A549 (cell line): Measurements from ENCODE around the gene PLCB3. TPM values are rescaled to one million over a fixed set of nuclear protein-coding genes. Genes with fewer than 3 reads are reported as not detected.

ENCODE experiments used
- ATAC-seq, 2 experiments: fragments of 200-7000 bp in 1 of 2; fragments of >200 bp in 1 of 2; cut with Nextera tagmentation in 1 of 2; cut with Tn5 transposase in 1 of 2; 3 replicates each; pipeline versions ENCODE4 v1.8.0 to v1.9.1; 2018 to 2020; ENCODE audit warnings: mild to moderate bottlenecking in 1 of 2, moderate library complexity in 1 of 2
- CTCF ChIA-PET: fragments of 300-600 bp; sonication (Branson Sonifier 250); formaldehyde crosslinking; extraction: SDS; loops from one replicate; lab custom pipeline; 2021; ENCODE audit warnings: antibody characterized with exemption, inconsistent platforms; lab: Yijun Ruan, JAX
- POLR2A ChIA-PET: fragments of 350-600 bp; formaldehyde crosslinking; extraction: SDS; loops from one replicate; lab custom pipeline; 2021; ENCODE audit warnings: antibody characterized with exemption, inconsistent platforms; lab: Yijun Ruan, JAX
- DNase-seq, 2 experiments: peaks; one replicate each; pipeline versions ENCODE4 v3.0.0 to v3.0.0-alpha.2; 2011 to 2016; ENCODE audit warnings: low read depth in 1 of 2, low spot score in 1 of 2
- FAIRE-seq: peaks from 2 replicates; lab custom pipeline; 2011; peaks lifted over from hg19 to GRCh38; lab: Jason Lieb, UNC
- H3K27ac ChIP-seq, 2 experiments: fragments of >200 bp; sonication (Bioruptor Twin); formaldehyde crosslinking; 3 replicates each; pipeline ENCODE4 v1.5.1; 2016 to 2017
- H3K4me1 ChIP-seq: fragments of >200 bp; sonication (Bioruptor Twin); formaldehyde crosslinking; 3 replicates; pipeline ENCODE4 v1.6.1; 2016
- H3K4me2 ChIP-seq: fragments of >200 bp; sonication (Bioruptor Twin); formaldehyde crosslinking; 3 replicates; pipeline ENCODE4 v1.6.1; 2016
- H3K4me3 ChIP-seq: fragments of >200 bp; sonication (Bioruptor Twin); formaldehyde crosslinking; 3 replicates; pipeline ENCODE4 v1.5.1; 2016
- H3K9me3 ChIP-seq: fragments of >200 bp; sonication (Bioruptor Twin); formaldehyde crosslinking; 3 replicates; pipeline ENCODE4 v1.6.1; 2016
- E2F6 ChIP-seq: IDR thresholded peaks from 2 replicates; pipeline ENCODE4 v1.6.1; 2012; ENCODE audit warnings: low read depth, borderline replicate concordance
- EHF ChIP-seq: fragments of 250-450 bp; sonication (Bioruptor Pico); IDR thresholded peaks from 2 replicates; pipeline ENCODE4 v1.5.0; 2020; ENCODE audit warnings: mild to moderate bottlenecking
- FOSL2 ChIP-seq, 2 experiments: fragments of 450-650 bp in 1 of 2; fragments of >200 bp in 1 of 2; sonication (Bioruptor Twin) in 1 of 2; formaldehyde crosslinking; IDR thresholded peaks; 2 replicates each; pipeline versions ENCODE4 v1.5.0 to v1.6.1; 2016 to 2020; ENCODE audit warnings: mild to moderate bottlenecking in 1 of 2, moderate library complexity in 1 of 2
- FOXS1 ChIP-seq: fragments of 250-450 bp; sonication (Bioruptor Pico); IDR thresholded peaks from 2 replicates; pipeline ENCODE4 v1.5.0; 2020; ENCODE audit warnings: mild to moderate bottlenecking, moderate library complexity
- GATA3 ChIP-seq: IDR thresholded peaks from 2 replicates; pipeline ENCODE4 v1.6.1; 2012; ENCODE audit warnings: borderline replicate concordance
- JUN ChIP-seq, 2 experiments: fragments of >200 bp; sonication (Bioruptor Twin); formaldehyde crosslinking; IDR thresholded peaks; 2 replicates in 1 of 2; 3 replicates in 1 of 2; pipeline ENCODE4 v1.6.1; 2016 to 2017
- KDM1A ChIP-seq: fragments of 200-600 bp; sonication (generic); IDR thresholded peaks from 2 replicates; pipeline ENCODE4 v1.6.1; 2016; ENCODE audit warnings: low read depth, mild to moderate bottlenecking
- KDM5A ChIP-seq: fragments of 200-600 bp; sonication (generic); IDR thresholded peaks from 2 replicates; pipeline ENCODE4 v1.6.1; 2016; ENCODE audit warnings: antibody characterized with exemption, mild to moderate bottlenecking
- MAFK ChIP-seq: fragments of 450-650 bp; IDR thresholded peaks from 2 replicates; pipeline ENCODE4 v1.6.1; 2014; ENCODE audit not compliant: partially characterized antibody
- PHF8 ChIP-seq: fragments of 200-600 bp; sonication (generic); IDR thresholded peaks from 2 replicates; pipeline ENCODE4 v1.6.1; 2016; ENCODE audit warnings: low read depth, mild to moderate bottlenecking, antibody characterized with exemption, moderate library complexity, borderline replicate concordance
- POLR2A ChIP-seq: IDR thresholded peaks from 2 replicates; pipeline ENCODE4 v1.6.1; 2012; ENCODE audit warnings: mild to moderate bottlenecking, low read length
- RCOR1 ChIP-seq: fragments of 150-350 bp; IDR thresholded peaks from 2 replicates; pipeline ENCODE4 v1.6.1; 2014; ENCODE audit warnings: antibody characterized with exemption, low read length, low read depth
- TP53 ChIP-seq: fragments of 250-450 bp; sonication (Bioruptor Pico); IDR thresholded peaks from 2 replicates; pipeline ENCODE4 v1.5.0; 2021; ENCODE audit warnings: mild to moderate bottlenecking, moderate library complexity
- WGBS: methylation state at CpG from one replicate; pipeline ENCODE4 v1.1.6; 2017; ENCODE audit errors: missing lambda C conversion rate; 5-methylcytosine and 5-hydroxymethylcytosine counted together
- polyA plus RNA-seq, 4 experiments: library from polyadenylated mRNA; depleted of rRNA in 3 of 4; stranded (reverse); fragments of >200 nt; fragmentation: RNase III in 1 of 4; extraction: RNeasy Plus Mini Kit Qiagen cat#74134 plus additional on column Dnase treatment in 1 of 4; gene quantifications; 2 replicates in 3 of 4; 3 replicates in 1 of 4; pipeline ENCODE4 v1.2.3, GENCODE V29; 2011 to 2017
- TF ChIP-seq, protein P1 (sequence below): fragments of >200 bp; sonication (Bioruptor Twin); formaldehyde crosslinking; IDR thresholded peaks from 2 replicates; pipeline ENCODE4 v1.6.1; 2016
- TF ChIP-seq, protein P2 (sequence below): IDR thresholded peaks from 2 replicates; pipeline ENCODE4 v1.6.1; 2012

The PLCB3 gene
- polyA plus RNA-seq, 2 of the 4 experiments (the other 2 are of a cell fraction) = 8.8 to 21.2 TPM

GRCh38 chr11:64222651-64223000 lies 28.7 kb upstream of the PLCB3 start:
- no peak overlapping the region for H3K4me3 ChIP-seq
- FAIRE-seq (no peak), DNase-seq (no peak), ATAC-seq (no peak)
- POLR2A ChIA-PET = no interaction called here
- H3K4me2 ChIP-seq = no peak overlapping the region
- 88% methylated on average over 9 of the region's 9 CpGs for WGBS
- CTCF ChIA-PET = interaction anchor here (1.0 to 19.9 kb wide), 5 partner anchors 19 to 181 kb away, joined by 3 to 254 read pairs (median 5); partner anchors contain the start of genes FERMT3 and STIP1
- H3K27ac ChIP-seq = no peak overlapping the region
- TF ChIP-seq POLR2A (no peak), FOXS1 (no peak), RCOR1 (no peak), JUN (IDR thresholded peaks at IDR 0.05) (no peak), EHF (CRISPR knock-in tag) (no peak), TP53 (CRISPR knock-in tag) (no peak)
- peaks cover 25% of the 10 kb centered on the region for H3K4me1 ChIP-seq
- no peaks in the 10 kb centered on the region for H3K9me3 ChIP-seq

DNA sequence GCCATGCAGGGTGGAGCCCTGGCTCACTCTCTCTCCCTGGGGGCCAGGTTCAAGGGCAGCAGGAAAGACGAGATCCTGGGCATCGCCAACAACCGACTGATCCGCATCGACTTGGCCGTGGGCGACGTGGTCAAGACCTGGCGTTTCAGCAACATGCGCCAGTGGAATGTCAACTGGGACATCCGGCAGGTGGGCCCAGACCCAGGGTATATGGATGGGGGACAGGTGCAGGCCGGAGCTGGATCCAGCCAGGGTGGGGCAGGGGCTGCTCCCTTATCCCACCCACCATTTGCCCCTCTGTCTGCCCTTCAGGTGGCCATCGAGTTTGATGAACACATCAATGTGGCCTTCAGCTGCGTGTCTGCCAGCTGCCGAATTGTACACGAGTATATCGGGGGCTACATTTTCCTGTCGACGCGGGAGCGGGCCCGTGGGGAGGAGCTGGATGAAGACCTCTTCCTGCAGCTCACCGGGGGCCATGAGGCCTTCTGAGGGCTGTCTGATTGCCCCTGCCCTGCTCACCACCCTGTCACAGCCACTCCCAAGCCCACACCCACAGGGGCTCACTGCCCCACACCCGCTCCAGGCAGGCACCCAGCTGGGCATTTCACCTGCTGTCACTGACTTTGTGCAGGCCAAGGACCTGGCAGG lies 28.2 kb upstream of the PLCB3 start:
- POLR2A ChIA-PET = no interaction called here

DNA sequence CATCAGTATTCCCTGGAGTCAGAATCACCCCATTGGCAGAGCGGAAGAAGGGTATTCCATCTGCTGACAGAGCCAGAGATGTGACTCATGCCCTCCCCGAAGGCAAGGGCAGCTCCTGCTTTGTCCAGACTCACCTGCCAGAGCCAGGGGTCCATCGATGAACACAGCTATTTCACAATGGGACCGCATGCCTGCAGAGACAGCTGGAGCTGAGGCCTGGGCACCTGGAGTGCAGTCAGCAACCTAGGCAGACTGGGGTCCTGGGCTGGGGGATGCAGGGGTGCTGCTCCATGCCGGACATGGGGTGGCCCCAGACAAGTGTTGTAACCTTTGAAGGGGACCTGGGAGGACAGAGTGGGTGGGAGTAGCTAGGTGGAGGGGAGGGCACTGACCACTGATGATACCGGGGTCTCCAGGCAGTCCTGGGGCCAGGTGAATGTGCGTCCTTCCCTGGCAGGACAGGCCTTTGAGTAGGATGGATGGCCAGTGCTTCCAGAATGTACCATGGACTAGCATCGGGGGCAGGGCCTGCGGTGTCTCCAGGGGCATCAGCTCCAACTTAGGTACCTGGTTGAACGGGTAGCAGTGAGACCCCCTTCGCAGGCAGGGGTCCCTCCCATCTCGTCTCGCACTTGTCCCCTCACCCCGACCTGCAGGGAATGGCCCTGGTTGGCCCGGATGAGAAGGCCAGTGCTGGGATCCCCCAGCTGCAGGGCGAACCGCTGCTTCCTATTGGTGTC lies 27.0 kb upstream of the PLCB3 start:
- WGBS = 86% methylated on average over 14 of the region's 17 CpGs

More for the DNA sequence above, 28.2 kb upstream of the PLCB3 start:
- H3K4me1 ChIP-seq = peaks cover 26% of the 10 kb centered on the region
- 90% methylated on average over 24 of the region's 24 CpGs for WGBS
- ATAC-seq = no peak
- H3K4me2 ChIP-seq = no peak overlapping the region
- CTCF ChIA-PET = interaction anchor here (1.0 to 19.9 kb wide), 8 partner anchors 8 to 182 kb away, joined by 3 to 254 read pairs (median 6); partner anchors contain the start of genes ESRRA, FERMT3, PLCB3 and STIP1
- FAIRE-seq = no peak
- H3K9me3 ChIP-seq = no peaks in the 10 kb centered on the region
- TF ChIP-seq PHF8 (no peak), JUN (IDR thresholded peaks at IDR 0.05) (no peak)
- TF ChIP-seq, protein P1, sequence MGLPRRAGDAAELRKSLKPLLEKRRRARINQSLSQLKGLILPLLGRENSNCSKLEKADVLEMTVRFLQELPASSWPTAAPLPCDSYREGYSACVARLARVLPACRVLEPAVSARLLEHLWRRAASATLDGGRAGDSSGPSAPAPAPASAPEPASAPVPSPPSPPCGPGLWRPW = no peak
- DNase-seq = no peak
- no peak overlapping the region for H3K4me3 ChIP-seq
- H3K27ac ChIP-seq = no peak overlapping the region

More for the DNA sequence above, 27.0 kb upstream of the PLCB3 start:
- POLR2A ChIA-PET = no interaction called here
- H3K4me3 ChIP-seq = no peak overlapping the region
- no peak overlapping the region for H3K4me2 ChIP-seq
- CTCF ChIA-PET = interaction anchor here (1.4 to 19.9 kb wide), 8 partner anchors 9 to 79 kb away, joined by 3 to 254 read pairs (median 7); partner anchors contain the start of genes ESRRA, FERMT3, PLCB3 and STIP1
- ATAC-seq = no peak
- DNase-seq = no peak
- peaks cover 26% of the 10 kb centered on the region for H3K4me1 ChIP-seq
- TF ChIP-seq GATA3 (no peak), KDM5A (no peak), E2F6 (no peak), FOSL2 (IDR thresholded peaks at IDR 0.05) (no peak), FOSL2 (CRISPR knock-in tag; IDR thresholded peaks at IDR 0.05) (no peak), MAFK (no peak), KDM1A (no peak), FOXS1 (no peak)
- TF ChIP-seq, protein P2, sequence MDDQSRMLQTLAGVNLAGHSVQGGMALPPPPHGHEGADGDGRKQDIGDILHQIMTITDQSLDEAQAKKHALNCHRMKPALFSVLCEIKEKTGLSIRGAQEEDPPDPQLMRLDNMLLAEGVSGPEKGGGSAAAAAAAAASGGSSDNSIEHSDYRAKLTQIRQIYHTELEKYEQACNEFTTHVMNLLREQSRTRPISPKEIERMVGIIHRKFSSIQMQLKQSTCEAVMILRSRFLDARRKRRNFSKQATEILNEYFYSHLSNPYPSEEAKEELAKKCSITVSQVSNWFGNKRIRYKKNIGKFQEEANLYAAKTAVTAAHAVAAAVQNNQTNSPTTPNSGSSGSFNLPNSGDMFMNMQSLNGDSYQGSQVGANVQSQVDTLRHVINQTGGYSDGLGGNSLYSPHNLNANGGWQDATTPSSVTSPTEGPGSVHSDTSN = no peak
- TF ChIP-seq, all 56 proteins: peak for 0
- Histone ChIP-seq H3K9me3 (no peaks in the 10 kb centered on the region), H3K27ac (no peak overlapping the region)
- FAIRE-seq = no peak
